ENCODE measurements around the gene OR52K2.

DNA sequence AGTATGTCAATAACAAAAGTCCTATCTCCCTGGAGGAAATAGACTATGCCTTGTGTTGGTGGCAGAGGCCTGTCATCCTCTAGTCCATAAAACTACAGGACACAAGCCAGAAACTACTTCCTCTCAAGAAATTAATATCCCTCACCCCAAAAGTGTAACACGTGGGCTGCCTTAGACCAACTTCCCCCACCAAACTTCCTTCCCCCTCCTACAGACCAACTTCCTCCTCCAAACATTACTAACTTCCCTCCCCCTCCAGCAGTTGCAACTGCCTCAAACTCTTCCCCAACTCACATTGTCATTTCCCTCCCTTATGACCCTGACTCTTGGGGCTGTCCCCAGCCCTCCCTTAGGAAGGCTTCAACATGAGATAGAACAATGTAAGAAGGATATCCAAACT is 6.3 kb downstream of the OR52K2 start:
- TF ChIP-seq, protein P1, sequence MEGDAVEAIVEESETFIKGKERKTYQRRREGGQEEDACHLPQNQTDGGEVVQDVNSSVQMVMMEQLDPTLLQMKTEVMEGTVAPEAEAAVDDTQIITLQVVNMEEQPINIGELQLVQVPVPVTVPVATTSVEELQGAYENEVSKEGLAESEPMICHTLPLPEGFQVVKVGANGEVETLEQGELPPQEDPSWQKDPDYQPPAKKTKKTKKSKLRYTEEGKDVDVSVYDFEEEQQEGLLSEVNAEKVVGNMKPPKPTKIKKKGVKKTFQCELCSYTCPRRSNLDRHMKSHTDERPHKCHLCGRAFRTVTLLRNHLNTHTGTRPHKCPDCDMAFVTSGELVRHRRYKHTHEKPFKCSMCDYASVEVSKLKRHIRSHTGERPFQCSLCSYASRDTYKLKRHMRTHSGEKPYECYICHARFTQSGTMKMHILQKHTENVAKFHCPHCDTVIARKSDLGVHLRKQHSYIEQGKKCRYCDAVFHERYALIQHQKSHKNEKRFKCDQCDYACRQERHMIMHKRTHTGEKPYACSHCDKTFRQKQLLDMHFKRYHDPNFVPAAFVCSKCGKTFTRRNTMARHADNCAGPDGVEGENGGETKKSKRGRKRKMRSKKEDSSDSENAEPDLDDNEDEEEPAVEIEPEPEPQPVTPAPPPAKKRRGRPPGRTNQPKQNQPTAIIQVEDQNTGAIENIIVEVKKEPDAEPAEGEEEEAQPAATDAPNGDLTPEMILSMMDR (conservative IDR thresholded peaks at IDR 0.05): no peak
- no peak for TF ChIP-seq ZFX (IDR thresholded peaks at IDR 0.05)

Data from C4-2B (cell line).